Glutamatergic neuron (in vitro differentiated cells): ENCODE measurements around the gene RAB3GAP2. TPM values are rescaled to one million over a fixed set of nuclear protein-coding genes. Genes with fewer than 3 reads are reported as not detected.

Source experiments
- DNase-seq: peaks from one replicate; pipeline ENCODE4 v3.0.0; 2022
- H3K27ac Mint-ChIP-seq: one replicate; pipeline ENCODE4 v1.8.0; 2020; ENCODE audit warnings: mild to moderate bottlenecking, mixed read lengths, inconsistent platforms; ENCODE audit not compliant: unreplicated experiment
- H3K27me3 Mint-ChIP-seq: one replicate; pipeline ENCODE4 v1.8.0; 2020; ENCODE audit warnings: mild to moderate bottlenecking, moderate library complexity, mixed read lengths, inconsistent platforms; ENCODE audit not compliant: unreplicated experiment
- H3K36me3 Mint-ChIP-seq: one replicate; pipeline ENCODE4 v1.8.0; 2020; ENCODE audit warnings: mild to moderate bottlenecking, mixed read lengths, inconsistent platforms; ENCODE audit not compliant: unreplicated experiment
- H3K4me1 Mint-ChIP-seq: one replicate; pipeline ENCODE4 v1.8.0; 2020; ENCODE audit warnings: mild to moderate bottlenecking, low read depth, mixed read lengths, inconsistent platforms; ENCODE audit not compliant: unreplicated experiment
- H3K4me3 Mint-ChIP-seq: one replicate; pipeline ENCODE4 v1.8.0; 2020; ENCODE audit warnings: mild to moderate bottlenecking, mixed read lengths, inconsistent platforms; ENCODE audit not compliant: unreplicated experiment
- H3K9me3 Mint-ChIP-seq: one replicate; pipeline ENCODE4 v1.8.0; 2020; ENCODE audit warnings: mild to moderate bottlenecking, moderate library complexity, mixed read lengths, inconsistent platforms; ENCODE audit not compliant: unreplicated experiment
- CTCF ChIP-seq: fragments of 200-600 bp; sonication (generic); IDR thresholded peaks from one replicate; pipeline ENCODE4 v1.5.0; 2021; ENCODE audit not compliant: partially characterized antibody, unreplicated experiment
- total RNA-seq: library from RNA; stranded (reverse); fragmentation: NEBNext Ultra II Directional; extraction: Animal tissue kit (Norgen Biotek cat#: 25700); gene quantifications from one replicate; pipeline ENCODE4 v1.2.1, GENCODE V29; 2021; ENCODE audit not compliant: unreplicated experiment

RAB3GAP2 gene
- total RNA-seq, 1 donor from 2014 or later: 65.3 TPM

- peaks cover 3% of the 10 kb centered on the region for H3K4me1 Mint-ChIP-seq
- H3K27ac Mint-ChIP-seq: no peak overlapping the region
- no peak for TF ChIP-seq CTCF
- no peak for DNase-seq
- no peaks in the 10 kb centered on the region for H3K9me3 Mint-ChIP-seq
- H3K4me3 Mint-ChIP-seq: no peak overlapping the region
- H3K27me3 Mint-ChIP-seq: peaks cover 2% of the 10 kb centered on the region
- no peaks in the 10 kb centered on the region for H3K36me3 Mint-ChIP-seq
Measured at GRCh38 chr1:220290140-220290761, 18.0 kb upstream of the RAB3GAP2 start.

GRCh38 chr1:220287129-220287528, 14.9 kb upstream of the RAB3GAP2 start:
- H3K4me1 Mint-ChIP-seq: peaks cover 2% of the 10 kb centered on the region
- TF ChIP-seq CTCF: no peak

GRCh38 chr1:220283625-220284024, 11.4 kb upstream of the RAB3GAP2 start:
- no peak for DNase-seq
- Mint-ChIP-seq H3K4me1 (peaks cover 2% of the 10 kb centered on the region), H3K9me3 (no peaks in the 10 kb centered on the region), H3K27me3 (peaks cover 2% of the 10 kb centered on the region), H3K27ac (no peak overlapping the region), H3K4me3 (no peak overlapping the region), H3K36me3 (no peaks in the 10 kb centered on the region)
- no peak for TF ChIP-seq CTCF

More at GRCh38 chr1:220287129-220287528, 14.9 kb upstream of the RAB3GAP2 start:
- Mint-ChIP-seq H3K27me3 (peaks cover 2% of the 10 kb centered on the region), H3K4me3 (no peak overlapping the region), H3K36me3 (no peaks in the 10 kb centered on the region), H3K27ac (no peak overlapping the region), H3K9me3 (no peaks in the 10 kb centered on the region)
- no peak for DNase-seq

GRCh38 chr1:220281159-220281574, 8.9 kb upstream of the RAB3GAP2 start:
- Mint-ChIP-seq H3K4me3 (no peak overlapping the region), H3K36me3 (no peaks in the 10 kb centered on the region), H3K27me3 (peaks cover 2% of the 10 kb centered on the region), H3K4me1 (peaks cover 2% of the 10 kb centered on the region), H3K27ac (no peak overlapping the region), H3K9me3 (no peaks in the 10 kb centered on the region)
- no peak for DNase-seq
- peak; percentile 56 for TF ChIP-seq CTCF

- no peak for TF ChIP-seq CTCF
- Mint-ChIP-seq H3K4me1 (peaks cover 2% of the 10 kb centered on the region), H3K36me3 (no peaks in the 10 kb centered on the region), H3K9me3 (no peaks in the 10 kb centered on the region), H3K27me3 (peaks cover 2% of the 10 kb centered on the region), H3K4me3 (no peak overlapping the region), H3K27ac (no peak overlapping the region)
- DNase-seq: no peak
Measured at GRCh38 chr1:220280249-220280648, 8.0 kb upstream of the RAB3GAP2 start.
